Activated naive CD4-positive, alpha-beta T cell treated with anti-CD3 and anti-CD28 coated beads for 36 hours (primary cell): ENCODE measurements around the gene TMEM245. TPM values are rescaled to one million over a fixed set of nuclear protein-coding genes. Genes with fewer than 3 reads are reported as not detected.

ENCODE experiments used
- CTCF ChIA-PET: fragments of 350-600 bp; sonication (Branson Sonifier 250); formaldehyde crosslinking; loops from one replicate; lab custom pipeline; 2021; ENCODE audit warnings: antibody characterized with exemption; lab: Charles Lee
- DNase-seq: peaks from one replicate; pipeline ENCODE4 v3.0.0-alpha.2; 2020
- H3K27ac Mint-ChIP-seq: one replicate; pipeline ENCODE4 v1.8.0; 2021; ENCODE audit warnings: mild to moderate bottlenecking, mixed read lengths
- H3K27me3 Mint-ChIP-seq: one replicate; pipeline ENCODE4 v1.8.0; 2021; ENCODE audit warnings: low read depth, mixed read lengths
- H3K36me3 Mint-ChIP-seq: one replicate; pipeline ENCODE4 v1.8.0; 2021; ENCODE audit warnings: low read depth, mixed read lengths
- H3K4me1 Mint-ChIP-seq: one replicate; pipeline ENCODE4 v1.8.0; 2021; ENCODE audit warnings: low read depth, mixed read lengths
- H3K4me3 Mint-ChIP-seq: one replicate; pipeline ENCODE4 v1.8.0; 2021; ENCODE audit warnings: mild to moderate bottlenecking, moderate library complexity, mixed read lengths
- H3K9me3 Mint-ChIP-seq: one replicate; pipeline ENCODE4 v1.8.0; 2021; ENCODE audit warnings: mixed read lengths
- intact Hi-C: fragments of 100-400 bp; cut with micrococcal nuclease; formaldehyde crosslinking; loops from one replicate; pipeline ENCODE4 v1.15.1; 2023
- total RNA-seq, 2 experiments: library from RNA; stranded (reverse); gene quantifications; one replicate each; pipeline ENCODE4 v1.2.3, GENCODE V29; 2021

TMEM245 gene
- total RNA-seq, 2 experiments from 2014 or later: 19.9 TPM

GRCh38 chr9:109030426-109030825, 89.3 kb downstream of the TMEM245 start:
- no peaks in the 10 kb centered on the region for H3K9me3 Mint-ChIP-seq
- intact Hi-C loops: no loop called here
- DNase-seq: no peak
- no peak overlapping the region for H3K4me3 Mint-ChIP-seq
- H3K27me3 Mint-ChIP-seq: no peaks in the 10 kb centered on the region
- CTCF ChIA-PET: no interaction called here
- H3K27ac Mint-ChIP-seq: no peak overlapping the region
- no peaks in the 10 kb centered on the region for H3K4me1 Mint-ChIP-seq
- H3K36me3 Mint-ChIP-seq: peaks cover 23% of the 10 kb centered on the region

GRCh38 chr9:109028457-109028856, 91.3 kb downstream of the TMEM245 start:
- CTCF ChIA-PET: interaction anchor here (0.7 to 1.0 kb wide), 2 partner anchors 8 to 20 kb away, joined by 3 to 4 read pairs; no protein-coding TSS in a partner anchor
- H3K9me3 Mint-ChIP-seq: no peaks in the 10 kb centered on the region
- H3K36me3 Mint-ChIP-seq: peaks cover 18% of the 10 kb centered on the region
- intact Hi-C loops: no loop called here
- H3K27ac Mint-ChIP-seq: no peak overlapping the region
- no peak for DNase-seq
- no peak overlapping the region for H3K4me3 Mint-ChIP-seq
- H3K4me1 Mint-ChIP-seq: no peaks in the 10 kb centered on the region
- no peaks in the 10 kb centered on the region for H3K27me3 Mint-ChIP-seq

DNA sequence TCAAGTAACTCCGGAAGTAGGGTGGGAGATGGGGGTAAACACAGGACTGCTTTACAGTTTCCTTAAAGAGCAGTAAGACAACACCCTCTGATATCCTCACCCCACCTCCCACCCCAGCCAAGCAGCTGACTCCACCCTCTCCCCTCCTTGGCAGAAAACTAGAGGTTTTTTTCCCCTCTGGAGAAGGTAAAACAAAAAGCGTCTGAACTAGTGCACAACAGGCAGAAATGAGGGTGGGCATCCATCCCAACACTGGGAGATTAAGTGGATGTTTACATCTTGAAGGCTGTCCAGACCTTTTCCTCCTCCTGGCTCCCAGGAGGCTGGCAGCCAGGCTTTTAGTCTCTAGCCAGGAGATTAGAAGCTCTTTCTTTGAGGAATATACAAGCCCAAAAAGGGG, 92.6 kb downstream of the TMEM245 start:
- CTCF ChIA-PET: no interaction called here
- intact Hi-C loops: no loop called here
- no peak overlapping the region for H3K4me3 Mint-ChIP-seq
- H3K27ac Mint-ChIP-seq: no peak overlapping the region
- no peak for DNase-seq
- H3K4me1 Mint-ChIP-seq: no peaks in the 10 kb centered on the region
- no peaks in the 10 kb centered on the region for H3K27me3 Mint-ChIP-seq
- no peaks in the 10 kb centered on the region for H3K9me3 Mint-ChIP-seq
- H3K36me3 Mint-ChIP-seq: peaks cover 17% of the 10 kb centered on the region

- H3K4me3 Mint-ChIP-seq: no peak overlapping the region
- no peak overlapping the region for H3K27ac Mint-ChIP-seq
- CTCF ChIA-PET: no interaction called here
- H3K9me3 Mint-ChIP-seq: no peaks in the 10 kb centered on the region
- intact Hi-C loops: no loop called here
- H3K27me3 Mint-ChIP-seq: no peaks in the 10 kb centered on the region
- peaks cover 17% of the 10 kb centered on the region for H3K36me3 Mint-ChIP-seq
- H3K4me1 Mint-ChIP-seq: no peaks in the 10 kb centered on the region
- DNase-seq: no peak
Measured at GRCh38 chr9:109026306-109026705, 93.4 kb downstream of the TMEM245 start.

GRCh38 chr9:109022873-109023272, 96.9 kb downstream of the TMEM245 start:
- DNase-seq: no peak
- intact Hi-C loops: no loop called here
- Mint-ChIP-seq H3K9me3 (no peaks in the 10 kb centered on the region), H3K27ac (no peak overlapping the region), H3K4me1 (no peaks in the 10 kb centered on the region), H3K4me3 (no peak overlapping the region), H3K36me3 (peaks cover 19% of the 10 kb centered on the region), H3K27me3 (no peaks in the 10 kb centered on the region)
- CTCF ChIA-PET: interaction anchor here (0.8 kb wide), 1 partner anchor 12 kb away, joined by 3 read pairs; no protein-coding TSS in a partner anchor

- CTCF ChIA-PET: interaction anchor here (0.8 to 1.4 kb wide), 3 partner anchors 8 to 60 kb away, joined by 3 to 4 read pairs (median 3); no protein-coding TSS in a partner anchor
- no peak for DNase-seq
- Mint-ChIP-seq H3K36me3 (peaks cover 13% of the 10 kb centered on the region), H3K4me3 (no peak overlapping the region), H3K27ac (no peak overlapping the region), H3K27me3 (no peaks in the 10 kb centered on the region), H3K4me1 (no peaks in the 10 kb centered on the region), H3K9me3 (no peaks in the 10 kb centered on the region)
- intact Hi-C loops: no loop called here
Measured at GRCh38 chr9:109020581-109021511, 98.9 kb downstream of the TMEM245 start.

- Mint-ChIP-seq H3K9me3 (no peaks in the 10 kb centered on the region), H3K36me3 (peaks cover 13% of the 10 kb centered on the region), H3K4me1 (no peaks in the 10 kb centered on the region), H3K4me3 (no peak overlapping the region), H3K27me3 (no peaks in the 10 kb centered on the region), H3K27ac (no peak overlapping the region)
- intact Hi-C loops: no loop called here
- no peak for DNase-seq
- CTCF ChIA-PET: interaction anchor here (1.1 to 1.4 kb wide), 2 partner anchors 9 to 23 kb away, joined by 3 read pairs; no protein-coding TSS in a partner anchor
Measured at GRCh38 chr9:109020113-109020512, 99.6 kb downstream of the TMEM245 start.

- intact Hi-C loops: loop anchor here (10.0 kb wide), 1 partner anchor 865 kb away; no protein-coding TSS in a partner anchor
- peaks cover 13% of the 10 kb centered on the region for H3K36me3 Mint-ChIP-seq
- no peaks in the 10 kb centered on the region for H3K9me3 Mint-ChIP-seq
- no peak for DNase-seq
- H3K4me3 Mint-ChIP-seq: no peak overlapping the region
- CTCF ChIA-PET: interaction anchor here (1.1 kb wide), 1 partner anchor 9 kb away, joined by 3 read pairs; no protein-coding TSS in a partner anchor
- no peaks in the 10 kb centered on the region for H3K27me3 Mint-ChIP-seq
- no peaks in the 10 kb centered on the region for H3K4me1 Mint-ChIP-seq
- H3K27ac Mint-ChIP-seq: no peak overlapping the region
Measured at GRCh38 chr9:109019420-109019819, 100.3 kb downstream of the TMEM245 start.

- no peak overlapping the region for H3K27ac Mint-ChIP-seq
- H3K4me3 Mint-ChIP-seq: no peak overlapping the region
- H3K4me1 Mint-ChIP-seq: peaks cover 6% of the 10 kb centered on the region
- no peaks in the 10 kb centered on the region for H3K27me3 Mint-ChIP-seq
- intact Hi-C loops: loop anchor here (10.0 kb wide), 1 partner anchor 867 kb away; no protein-coding TSS in a partner anchor
- H3K9me3 Mint-ChIP-seq: no peaks in the 10 kb centered on the region
- CTCF ChIA-PET: no interaction called here
- H3K36me3 Mint-ChIP-seq: peaks cover 14% of the 10 kb centered on the region
- DNase-seq: no peak
Measured at GRCh38 chr9:109017493-109017892, 102.3 kb downstream of the TMEM245 start.

- Mint-ChIP-seq H3K4me3 (no peak overlapping the region), H3K27me3 (no peaks in the 10 kb centered on the region), H3K27ac (no peak overlapping the region), H3K9me3 (no peaks in the 10 kb centered on the region), H3K36me3 (peaks cover 13% of the 10 kb centered on the region), H3K4me1 (peaks cover 11% of the 10 kb centered on the region)
- CTCF ChIA-PET: no interaction called here
- DNase-seq: no peak
- intact Hi-C loops: loop anchor here (10.0 kb wide), 1 partner anchor 868 kb away; no protein-coding TSS in a partner anchor
Measured at GRCh38 chr9:109017061-109017460, 102.7 kb downstream of the TMEM245 start.

GRCh38 chr9:109016132-109016531, 103.6 kb downstream of the TMEM245 start:
- Mint-ChIP-seq H3K4me3 (no peak overlapping the region), H3K27me3 (no peaks in the 10 kb centered on the region), H3K36me3 (peaks cover 13% of the 10 kb centered on the region), H3K4me1 (peaks cover 20% of the 10 kb centered on the region), H3K9me3 (no peaks in the 10 kb centered on the region), H3K27ac (no peak overlapping the region)
- no peak for DNase-seq
- CTCF ChIA-PET: no interaction called here
- intact Hi-C loops: loop anchor here (10.0 kb wide), 1 partner anchor 869 kb away; no protein-coding TSS in a partner anchor

GRCh38 chr9:109014608-109015280, 105.0 kb downstream of the TMEM245 start:
- H3K27me3 Mint-ChIP-seq: no peaks in the 10 kb centered on the region
- no peak overlapping the region for H3K4me3 Mint-ChIP-seq
- peaks cover 28% of the 10 kb centered on the region for H3K4me1 Mint-ChIP-seq

More at GRCh38 chr9:109014608-109015280, 105.0 kb downstream of the TMEM245 start:
- CTCF ChIA-PET: interaction anchor here (0.5 kb wide), 1 partner anchor 163 kb away, joined by 3 read pairs; no protein-coding TSS in a partner anchor
- H3K27ac Mint-ChIP-seq: no peak overlapping the region
- intact Hi-C loops: loop anchor here (5.0 to 10.0 kb wide), 2 partner anchors 870 to 1243 kb away; partner anchors contain the start of gene TXN
- H3K9me3 Mint-ChIP-seq: no peaks in the 10 kb centered on the region
- H3K36me3 Mint-ChIP-seq: peaks cover 9% of the 10 kb centered on the region
- DNase-seq: no peak
